ENCODE measurements around the gene P2RX7.

Gene P2RX7

DNA sequence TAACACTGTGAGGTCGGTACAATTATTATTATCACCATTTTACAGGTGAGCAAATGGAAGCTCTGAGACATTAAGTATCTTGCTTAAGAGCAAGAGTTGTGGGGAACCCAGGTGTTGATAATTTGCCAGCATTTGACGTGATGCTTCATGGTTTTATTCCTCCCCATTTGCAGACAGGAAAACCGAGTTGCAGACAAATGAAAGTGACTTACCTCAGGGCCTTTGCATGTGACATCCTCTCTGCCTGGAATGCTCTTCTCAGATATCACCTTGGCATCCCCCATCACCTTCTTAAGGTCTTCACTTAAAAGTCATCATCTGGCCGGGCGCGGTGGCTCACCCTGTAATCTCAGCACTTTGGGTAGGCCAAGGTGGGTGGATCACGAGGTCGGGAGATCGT lies 21.0 kb upstream of the P2RX7 start:
- DNase-seq = no peak

DNA sequence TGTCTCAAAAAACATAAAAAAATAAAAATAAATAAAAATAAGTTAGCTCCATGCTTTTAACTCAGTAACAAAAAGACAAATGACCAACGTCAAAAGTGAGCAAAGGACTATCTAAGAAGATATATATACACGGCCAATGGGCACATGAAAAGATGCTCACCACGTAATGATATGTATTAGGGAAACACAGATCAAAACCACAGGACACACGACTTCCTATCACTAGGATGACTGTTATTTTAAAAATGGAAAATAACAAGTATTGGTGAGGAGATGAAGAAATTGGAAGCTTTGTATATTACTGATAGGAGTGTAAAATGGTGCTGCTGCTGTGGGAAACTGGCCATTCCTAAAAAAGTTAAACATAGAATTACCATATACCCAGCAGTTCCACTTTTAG lies 20.2 kb upstream of the P2RX7 start:
- DNase-seq = no peak

DNA sequence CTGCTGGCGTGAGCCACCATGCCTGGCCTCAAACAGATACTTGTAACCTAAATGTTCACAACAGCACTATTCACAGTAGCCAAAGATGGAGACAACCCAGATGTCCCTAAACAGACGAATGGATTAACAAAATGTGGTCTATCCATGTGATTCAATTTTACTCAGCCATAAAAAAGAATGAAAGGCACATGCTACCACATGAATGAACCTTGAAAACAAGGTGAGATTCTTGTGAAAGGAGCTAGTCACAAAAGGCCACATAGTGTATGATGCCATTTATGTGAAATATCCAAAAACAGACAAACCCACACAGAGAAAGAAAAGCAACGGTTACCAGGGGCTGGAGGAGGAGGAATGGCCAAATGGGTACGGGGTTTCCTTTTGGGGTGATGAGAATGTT lies 19.6 kb upstream of the P2RX7 start:
- no peak for DNase-seq

DNA sequence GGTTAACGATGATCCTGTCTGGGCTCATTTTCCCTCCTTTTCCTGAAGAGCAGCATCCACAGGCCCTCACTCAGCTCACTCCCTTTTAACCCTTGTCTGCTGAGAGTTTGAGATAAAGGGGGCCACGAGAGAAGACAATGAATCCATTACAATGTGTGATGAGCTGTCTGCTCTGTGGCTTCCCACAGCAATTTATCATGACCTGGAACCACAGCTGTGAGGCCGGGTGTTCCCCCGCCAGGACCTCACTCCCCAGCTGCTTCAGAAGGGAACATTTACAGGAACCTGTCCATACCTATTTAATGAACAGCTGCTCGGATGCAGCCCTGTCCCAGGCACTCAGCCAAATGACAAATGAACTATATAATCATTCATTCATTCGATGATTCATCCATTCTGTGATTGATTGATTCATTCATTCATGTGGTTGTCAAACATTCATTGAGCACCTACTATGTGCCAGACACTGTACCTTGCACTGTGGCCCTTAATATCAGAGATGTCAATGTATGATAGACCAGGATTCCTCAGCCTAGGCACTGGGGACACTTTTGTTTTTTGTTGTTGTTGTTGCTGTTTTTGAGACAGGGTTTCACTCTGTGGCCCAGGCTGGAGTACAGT lies 18.5 kb upstream of the P2RX7 start:
- no peak for DNase-seq

DNA sequence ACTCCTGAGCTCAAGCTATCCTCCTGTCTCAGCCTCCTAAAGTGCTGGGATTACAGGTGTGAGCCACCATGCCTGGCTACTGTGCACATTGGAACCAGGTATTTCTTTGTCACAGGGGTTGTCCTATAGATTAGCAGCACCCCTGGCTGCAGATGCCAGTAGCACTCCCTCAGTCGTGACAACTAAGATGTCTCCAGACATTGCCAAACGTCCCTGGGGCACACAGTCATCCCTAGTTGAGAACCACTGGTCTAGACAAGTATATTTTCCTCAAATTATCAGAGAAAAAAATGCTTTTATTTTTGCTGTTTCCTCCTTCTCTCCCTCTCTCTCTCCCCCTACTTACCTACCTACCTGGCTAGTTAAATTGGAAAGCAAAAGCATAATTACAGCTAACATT lies 17.9 kb upstream of the P2RX7 start:
- DNase-seq = no peak

DNA sequence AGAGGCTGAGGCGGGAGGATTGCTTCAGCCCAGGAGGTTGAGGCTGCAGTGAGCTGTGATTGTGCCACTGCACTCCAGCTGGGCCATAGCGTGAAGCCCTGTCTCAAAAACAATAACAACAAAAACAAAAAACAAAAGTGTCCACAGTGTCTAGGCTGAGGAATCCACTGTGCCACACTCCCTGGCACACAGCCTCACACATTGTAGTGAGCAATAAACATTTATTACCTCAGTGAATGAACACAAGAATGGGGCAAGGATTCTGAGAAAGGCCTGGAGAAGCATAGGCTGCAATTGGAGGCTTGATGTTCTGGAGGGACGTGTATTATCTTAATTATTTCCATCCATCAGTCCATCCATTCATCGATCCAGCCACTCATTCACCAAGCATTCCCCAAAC lies 17.1 kb upstream of the P2RX7 start:
- DNase-seq = no peak

DNA sequence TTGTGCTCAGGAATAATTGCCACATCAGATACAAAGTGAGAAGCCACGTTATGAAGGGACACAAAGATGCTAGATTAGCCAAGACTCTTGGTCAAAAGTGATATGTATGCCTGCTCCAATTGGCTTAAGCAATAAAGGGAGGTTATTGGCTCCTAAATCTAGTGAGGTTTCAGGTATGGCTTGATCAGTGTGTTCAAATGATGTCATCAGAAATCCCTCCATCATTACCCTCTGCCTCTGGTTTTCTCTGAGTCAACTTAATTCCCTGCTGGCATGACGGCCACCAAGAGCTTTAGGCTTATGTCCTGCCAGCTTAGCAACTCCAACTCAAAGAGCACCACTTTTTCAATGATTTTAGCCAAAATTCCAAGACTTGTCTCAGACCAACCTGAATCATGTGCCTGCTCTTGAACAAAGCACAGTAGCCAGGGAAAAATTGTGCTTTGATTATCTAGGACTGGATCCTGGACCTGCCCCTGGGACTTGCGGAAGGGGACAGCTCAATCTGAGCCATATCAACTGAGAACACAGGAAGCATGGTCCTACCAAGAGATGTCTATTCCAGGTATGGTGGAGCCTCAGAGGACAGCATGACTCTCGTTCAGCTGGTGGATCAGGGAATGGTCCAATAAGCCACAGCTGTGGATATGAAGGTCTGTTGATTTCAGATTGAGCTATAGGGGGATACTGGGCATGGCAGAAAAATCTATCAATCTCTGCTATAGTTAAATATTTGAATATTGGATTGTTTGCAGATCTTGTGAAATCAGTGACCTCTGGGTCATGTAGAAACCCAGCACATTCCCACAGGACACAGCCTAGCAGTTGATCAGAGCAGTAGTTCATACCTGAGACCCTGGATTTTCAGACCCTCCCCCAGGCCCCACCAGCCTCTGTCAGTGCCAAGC lies 16.1 kb upstream of the P2RX7 start:
- DNase-seq = no peak

DNA sequence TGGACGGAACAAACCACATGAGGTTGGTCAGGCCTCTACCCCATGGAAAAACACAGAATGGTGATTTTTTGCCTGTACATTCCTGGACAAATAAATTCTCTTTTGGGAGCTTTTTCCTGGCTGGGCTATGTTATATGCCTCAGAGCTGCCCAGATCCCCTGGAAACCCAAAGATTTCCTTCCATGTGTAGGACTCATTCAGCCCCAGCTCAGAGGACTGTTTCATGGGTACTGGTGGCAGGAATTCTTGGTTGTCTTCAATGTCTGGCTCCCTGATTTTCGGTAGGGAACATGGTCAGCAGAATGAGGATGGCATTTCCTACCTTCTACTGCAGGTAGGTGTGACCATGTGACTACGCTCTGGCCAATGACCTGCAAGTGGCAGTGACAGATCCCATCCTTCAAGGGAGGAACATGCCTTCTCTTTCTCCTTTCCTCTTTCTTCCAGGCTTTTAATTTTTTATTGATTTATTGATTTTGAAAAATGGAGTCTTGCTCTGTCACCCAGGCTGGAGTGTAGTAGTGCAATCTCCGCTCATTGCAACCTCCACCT lies 15.4 kb upstream of the P2RX7 start:
- DNase-seq = no peak

DNA sequence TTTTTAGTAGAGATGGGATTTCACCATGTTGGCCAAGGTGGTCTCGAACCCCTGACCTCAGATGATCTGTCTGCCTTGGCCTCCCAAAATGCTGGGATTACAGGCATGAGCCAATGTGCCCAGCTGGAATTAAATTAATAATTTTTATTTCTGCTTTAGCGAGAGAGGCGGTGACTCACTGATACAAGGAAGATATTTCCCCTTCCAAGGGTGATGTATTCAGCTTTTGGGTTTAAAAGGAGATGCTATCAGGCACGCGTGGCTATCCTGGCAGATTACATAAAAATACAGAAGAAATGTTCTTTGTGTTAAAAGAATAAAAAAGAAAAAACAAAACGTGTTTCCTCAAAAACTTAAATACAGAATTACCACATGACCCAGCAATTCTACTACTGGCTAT lies 12.4 kb upstream of the P2RX7 start:
- DNase-seq = no peak

DNA sequence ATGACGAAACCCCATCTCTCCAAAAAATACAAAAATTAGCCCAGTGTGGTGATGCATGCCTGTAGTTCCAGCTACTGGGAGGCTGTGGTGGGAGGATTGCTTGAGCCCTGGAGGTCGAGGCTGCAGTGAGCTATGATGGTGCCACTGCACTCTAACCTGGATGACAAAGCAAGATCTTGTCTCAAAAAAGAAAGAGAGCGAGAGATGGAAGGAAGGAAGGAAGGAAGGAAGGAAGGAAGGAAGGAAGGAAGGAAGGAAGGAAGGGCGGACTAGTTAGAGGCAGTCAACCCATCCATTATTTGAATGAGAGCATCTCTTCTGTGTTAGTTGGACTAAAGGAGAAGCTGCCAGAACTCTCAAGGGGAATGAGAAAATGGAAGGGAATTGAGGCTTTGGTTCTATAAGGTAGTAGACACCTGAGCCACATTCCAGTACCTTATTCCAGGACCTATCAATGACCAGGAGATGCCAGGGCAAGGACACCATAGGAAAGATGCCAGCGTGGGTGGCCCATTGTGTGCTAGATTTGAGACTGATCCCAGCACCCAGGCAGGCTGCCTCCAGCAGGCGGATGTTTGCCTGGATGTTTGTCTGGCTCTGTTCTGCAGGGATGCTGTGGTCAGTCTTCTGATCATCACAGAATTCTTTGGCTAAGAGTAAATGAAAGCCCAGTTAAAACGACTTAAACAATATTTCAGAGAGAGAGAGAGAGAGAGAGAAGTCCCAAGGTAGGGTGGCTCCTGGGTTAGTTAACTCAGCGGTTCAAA lies 11.5 kb upstream of the P2RX7 start:
- DNase-seq = no peak

DNA sequence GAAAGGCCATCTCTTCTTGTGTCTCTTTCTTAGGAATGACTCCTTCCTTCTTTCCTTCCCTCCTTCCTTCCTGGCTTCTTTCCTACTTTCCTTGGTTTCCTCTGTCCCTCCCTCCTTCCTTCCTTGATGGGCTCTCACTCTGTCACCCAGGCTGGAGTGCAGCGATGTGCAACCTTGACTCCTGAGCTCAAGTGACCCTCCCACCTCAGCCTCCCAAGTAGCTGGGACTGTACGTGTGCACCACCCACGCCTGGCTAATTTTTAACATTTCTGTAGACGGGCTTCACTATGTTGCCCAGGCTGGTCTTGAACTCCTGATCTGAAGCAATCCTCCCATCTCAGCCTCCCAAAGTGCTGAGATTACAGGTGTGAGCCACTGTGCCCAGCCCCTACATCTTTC lies 10.9 kb upstream of the P2RX7 start:
- DNase-seq = no peak

DNA sequence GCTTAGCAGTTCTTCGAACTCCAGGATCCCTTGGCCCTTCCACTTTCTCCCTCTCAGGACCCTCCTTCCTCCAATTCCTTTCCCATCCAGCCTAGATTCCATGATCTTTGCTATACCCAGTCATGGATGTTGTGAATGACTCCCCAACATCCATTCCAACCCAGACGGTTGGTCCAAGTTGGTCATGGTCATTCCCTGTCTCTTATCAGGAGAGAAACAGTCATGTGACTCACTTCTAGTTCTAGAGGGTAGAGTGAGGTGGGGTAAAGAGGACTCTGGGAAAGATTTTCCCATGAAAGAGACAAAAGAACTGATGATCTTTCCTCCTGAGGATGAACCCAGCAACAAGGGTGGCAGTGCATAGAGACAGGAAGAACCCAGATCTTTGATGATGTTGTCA lies 9.2 kb upstream of the P2RX7 start:
- no peak for DNase-seq

DNA sequence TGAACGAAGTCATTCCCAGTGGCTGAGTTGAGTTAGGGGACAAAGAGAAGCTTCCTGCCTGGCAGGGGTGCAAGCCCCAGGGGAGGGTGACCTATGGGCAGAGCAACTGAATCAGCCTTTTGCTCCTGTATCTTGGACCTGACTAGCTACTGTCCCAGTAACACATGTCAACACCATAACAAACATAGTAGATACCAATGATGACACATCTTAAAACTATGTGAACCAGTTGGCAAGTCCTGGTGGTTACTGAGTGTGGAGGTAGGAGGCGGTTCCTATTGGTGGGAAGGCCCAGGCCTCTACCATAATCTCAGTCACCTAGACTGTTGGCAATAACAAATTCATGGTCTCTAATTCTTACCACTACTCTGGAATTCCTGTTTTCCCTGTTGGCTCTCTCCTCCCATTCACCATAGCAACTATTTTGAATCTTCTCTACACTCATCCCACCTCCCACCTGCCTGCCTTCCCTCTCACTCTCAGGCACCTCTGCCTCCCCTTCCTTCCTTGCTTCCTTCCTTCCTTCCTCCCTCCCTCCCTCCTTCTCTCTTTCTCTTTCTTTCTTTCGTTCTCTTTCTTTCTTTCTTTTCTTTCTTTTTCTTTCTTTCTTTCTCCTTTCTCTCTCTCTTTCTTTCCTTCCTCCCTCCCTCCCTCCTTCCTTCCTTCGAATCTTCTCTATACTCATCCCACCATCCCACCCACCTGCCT lies 8.1 kb upstream of the P2RX7 start:
- DNase-seq = no peak

DNA sequence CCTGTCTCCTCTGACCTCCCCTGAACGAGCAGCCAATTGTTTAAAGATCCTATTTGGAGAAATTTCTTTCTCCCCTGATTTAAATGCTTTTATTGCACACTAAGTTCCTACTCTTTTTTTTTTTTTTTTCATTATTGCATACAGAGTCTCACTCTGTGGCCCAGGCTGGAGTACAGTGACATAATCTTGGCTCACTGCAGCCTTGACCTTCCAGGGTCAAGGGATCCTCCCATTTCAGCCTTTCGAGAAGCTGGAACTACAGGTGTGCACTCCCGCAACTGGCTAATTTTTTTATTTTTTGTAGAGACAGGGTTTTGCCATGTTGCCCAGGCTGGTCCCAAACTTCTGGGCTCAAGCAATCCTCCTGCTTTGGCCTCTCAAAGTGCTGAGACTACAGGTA lies 5.2 kb upstream of the P2RX7 start:
- no peak for DNase-seq

DNA sequence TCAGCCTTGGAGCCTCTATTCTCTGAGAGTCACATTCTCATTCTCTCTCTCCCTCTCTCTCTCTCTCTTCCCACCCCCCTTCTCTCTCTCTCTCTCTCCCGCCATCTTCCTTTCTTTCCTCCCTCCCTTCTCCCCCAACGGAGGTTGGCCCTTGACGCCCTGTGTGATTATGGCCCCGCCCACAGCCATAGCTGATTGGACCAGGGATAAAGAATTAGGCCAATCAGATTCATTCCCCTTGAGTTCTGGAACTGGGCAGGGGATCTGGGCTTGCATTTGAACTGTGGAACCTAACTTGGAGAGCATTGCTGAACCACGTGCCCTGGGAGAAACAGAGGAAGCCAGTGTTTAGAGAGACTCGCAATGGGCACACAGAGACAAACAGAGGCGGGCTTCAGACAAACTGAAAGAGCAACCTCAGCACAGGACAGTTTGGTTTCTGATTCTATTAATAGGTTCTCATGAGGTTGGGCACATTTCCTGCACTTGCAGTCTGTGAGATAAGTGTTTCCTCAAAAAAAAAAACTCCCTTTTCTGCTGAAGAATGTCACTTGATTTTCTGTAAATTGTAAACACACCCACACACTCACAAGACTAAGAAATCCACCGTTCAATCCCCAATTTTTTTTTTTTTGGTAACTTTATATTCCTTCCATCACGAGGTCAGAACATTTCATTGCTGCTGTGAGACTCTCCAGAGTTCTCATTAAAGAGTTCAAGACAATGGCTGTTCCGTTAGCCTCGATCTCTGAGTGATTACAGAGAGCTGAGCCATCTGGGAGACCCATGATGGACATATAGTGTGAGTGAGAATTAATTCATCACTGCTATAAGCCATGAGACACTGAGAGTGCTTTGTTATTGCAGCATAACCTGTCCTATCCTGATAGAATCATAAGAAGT lies 3.5 kb upstream of the P2RX7 start:
- no peak for DNase-seq

DNA sequence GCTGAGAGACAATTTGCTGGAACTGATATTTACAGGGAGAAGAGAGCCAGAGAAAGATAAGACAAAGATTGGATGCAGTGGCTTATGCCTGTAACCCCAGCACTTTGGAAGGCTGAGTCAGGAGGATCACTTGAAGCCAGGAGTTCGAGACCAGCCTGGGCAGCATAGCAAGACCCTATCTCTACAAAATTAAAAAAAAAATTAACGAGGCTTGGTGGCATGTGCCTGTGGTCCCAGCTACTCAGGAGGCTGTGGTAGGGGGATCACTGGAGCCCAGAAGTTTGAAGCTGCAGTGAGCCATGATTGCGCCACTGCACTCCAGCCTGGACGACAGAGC lies 2.9 kb upstream of the P2RX7 start:
- DNase-seq = no peak

DNA sequence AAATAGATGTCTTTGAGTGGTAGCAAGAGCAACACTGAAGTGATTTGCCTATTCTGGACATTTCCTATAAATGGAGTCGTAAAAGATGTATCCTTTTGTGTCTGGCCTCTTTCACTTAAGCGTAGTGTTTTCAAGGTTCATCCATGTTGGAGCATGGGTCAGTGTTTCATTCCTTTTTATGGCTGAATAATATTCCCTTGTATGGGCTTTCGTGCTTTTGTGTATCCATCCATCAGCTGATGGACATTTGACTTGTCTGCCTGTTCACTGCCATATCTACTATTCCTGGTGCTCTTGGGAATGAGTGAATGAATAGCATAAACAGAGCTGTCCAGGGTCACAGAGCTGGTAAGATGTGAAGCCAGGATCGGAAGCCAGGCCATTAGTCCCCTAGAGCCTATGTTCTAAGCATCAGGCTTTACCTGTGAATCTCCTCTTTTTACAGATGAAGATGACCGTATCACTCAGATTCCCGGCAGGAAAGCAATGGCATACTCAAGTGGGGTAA lies 1.8 kb upstream of the P2RX7 start:
- DNase-seq = no peak

DNA sequence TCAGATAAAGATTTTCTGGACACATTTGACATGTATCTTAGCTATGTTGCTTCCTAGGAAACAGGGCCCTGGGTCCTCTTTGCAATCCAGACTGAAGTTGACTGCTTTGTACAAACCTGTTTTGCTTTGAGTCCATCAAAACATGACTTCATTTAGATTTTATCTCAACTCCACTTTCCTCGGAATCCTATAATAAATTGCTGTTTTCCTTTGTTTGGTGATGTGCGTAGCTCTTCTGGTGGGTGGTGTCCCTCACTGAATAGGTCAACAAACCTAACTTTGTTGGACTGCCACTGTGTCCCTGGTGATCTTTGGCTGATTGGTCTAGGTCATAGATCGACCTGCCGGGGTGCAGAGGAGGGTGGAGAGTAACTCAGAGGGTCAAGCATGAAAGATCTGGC lies 735 bp upstream of the P2RX7 start:
- DNase-seq = no peak

DNA sequence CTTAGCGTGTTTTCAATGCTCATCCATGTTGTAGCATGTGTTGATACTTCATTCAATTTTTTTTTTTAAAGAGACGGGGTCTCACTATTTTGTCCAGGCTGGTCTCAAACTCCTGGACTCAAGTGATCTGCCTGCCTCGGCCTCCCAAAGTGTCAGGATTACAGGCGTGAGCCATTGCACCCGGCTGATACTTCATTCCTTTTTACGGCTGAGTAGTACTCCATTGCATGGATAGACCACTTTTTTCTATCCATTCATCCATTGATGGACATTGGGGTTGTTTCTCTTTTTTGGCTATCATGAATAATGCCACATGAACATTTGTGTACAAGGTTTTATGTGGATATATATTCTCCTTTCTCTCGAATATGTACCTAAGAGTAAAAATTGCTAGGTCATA lies 1.2 kb downstream of the P2RX7 start:
- DNase-seq = no peak

DNA sequence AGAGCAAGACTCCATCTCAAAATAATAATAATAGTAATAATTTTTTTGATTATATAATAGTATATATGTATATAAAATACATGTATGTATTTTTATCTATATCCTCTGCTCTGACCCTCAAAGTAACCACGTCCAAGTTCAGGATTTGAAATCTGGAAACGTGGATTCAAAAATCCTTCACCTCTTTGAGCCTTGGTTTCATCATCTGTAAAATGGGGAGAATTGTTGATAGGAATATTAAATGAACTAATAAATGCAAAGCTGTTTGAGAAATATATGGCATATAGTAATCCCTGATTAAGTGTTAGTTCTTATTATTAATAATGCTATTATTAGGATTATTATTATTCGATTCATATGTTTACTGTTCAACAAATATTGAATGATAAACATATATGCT lies 2.6 kb downstream of the P2RX7 start:
- DNase-seq = no peak

DNA sequence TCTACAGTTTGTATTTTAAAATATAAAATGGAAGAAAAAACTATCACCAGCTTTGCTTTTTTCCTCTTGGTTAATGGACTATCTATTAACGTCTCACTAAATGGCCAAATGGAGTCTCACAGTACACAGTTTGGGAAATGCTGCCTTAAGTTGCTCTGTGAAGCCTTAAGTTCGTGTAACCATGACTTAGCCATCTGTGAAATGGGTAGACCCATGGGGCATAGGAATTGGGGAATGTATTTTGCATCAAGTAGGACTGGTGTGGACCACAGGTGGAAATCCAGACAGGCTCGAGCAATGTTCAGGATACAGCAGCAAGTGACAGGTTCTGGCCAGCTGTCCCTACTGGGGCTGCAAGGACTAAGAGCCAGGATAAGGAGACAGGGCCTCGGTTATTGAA lies 4.8 kb downstream of the P2RX7 start:
- DNase-seq = no peak

DNA sequence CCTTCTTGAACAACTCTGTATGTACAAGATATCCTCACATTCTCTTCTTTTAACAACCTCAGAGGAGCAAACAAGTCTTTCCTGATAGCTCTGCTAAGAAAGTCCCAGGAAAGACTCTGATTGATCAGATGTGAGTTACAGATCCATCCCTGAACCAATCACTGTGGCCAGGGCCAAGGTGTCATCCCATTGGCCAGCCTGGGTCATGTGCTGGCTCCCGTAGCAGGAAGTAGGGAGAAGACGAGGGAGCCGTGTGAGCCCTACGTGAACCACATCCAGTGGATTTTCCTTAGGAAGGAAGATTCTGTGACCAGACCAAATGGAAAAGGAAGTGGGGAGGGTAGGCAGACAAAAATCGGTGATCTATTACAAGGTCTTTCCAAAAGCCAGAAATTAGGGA lies 5.6 kb downstream of the P2RX7 start:
- DNase-seq = no peak

Measured in NCI-H1105 treated with DMSO at 0.1 percent for 48 hours (cell line).